GM21360 (cell line): ENCODE data around the gene TGM4.

Experiments used
- ATAC-seq: cut with Tn5 transposase; IDR thresholded peaks from one replicate; pipeline ENCODE4 v1.9.1; 2021; ENCODE audit warnings: mild to moderate bottlenecking, moderate library complexity; ENCODE audit not compliant: unreplicated experiment

The TGM4 gene

GRCh38 chr3:44877333-44877732, 2.9 kb downstream of the TGM4 start:
- no peak for ATAC-seq

- ATAC-seq, result no peak
Measured at GRCh38 chr3:44880284-44880683, 5.9 kb downstream of the TGM4 start.

- ATAC-seq, result no peak
Measured at GRCh38 chr3:44883213-44883955, 9.0 kb downstream of the TGM4 start.

GRCh38 chr3:44883999-44884431, 9.6 kb downstream of the TGM4 start:
- no peak for ATAC-seq

GRCh38 chr3:44885618-44886017, 11.2 kb downstream of the TGM4 start:
- no peak for ATAC-seq

GRCh38 chr3:44886561-44886960, 12.2 kb downstream of the TGM4 start:
- ATAC-seq, result no peak

- ATAC-seq, result no peak
Measured at GRCh38 chr3:44887101-44887500, 12.7 kb downstream of the TGM4 start.

- no peak for ATAC-seq
Measured at GRCh38 chr3:44890258-44890657, 15.8 kb downstream of the TGM4 start.

GRCh38 chr3:44890852-44891251, 16.4 kb downstream of the TGM4 start:
- no peak for ATAC-seq

GRCh38 chr3:44892689-44893088, 18.3 kb downstream of the TGM4 start:
- no peak for ATAC-seq

GRCh38 chr3:44893097-44893496, 18.7 kb downstream of the TGM4 start:
- ATAC-seq, result no peak

- no peak for ATAC-seq
Measured at GRCh38 chr3:44894485-44894884, 20.1 kb downstream of the TGM4 start.

GRCh38 chr3:44896440-44896839, 22.0 kb downstream of the TGM4 start:
- no peak for ATAC-seq

GRCh38 chr3:44899683-44900367, 25.4 kb downstream of the TGM4 start:
- no peak for ATAC-seq

GRCh38 chr3:44902628-44903027, 28.2 kb downstream of the TGM4 start:
- no peak for ATAC-seq

GRCh38 chr3:44903314-44903713, 28.9 kb downstream of the TGM4 start:
- no peak for ATAC-seq

GRCh38 chr3:44903751-44904150, 29.3 kb downstream of the TGM4 start:
- ATAC-seq, result no peak

GRCh38 chr3:44905446-44906157, 31.2 kb downstream of the TGM4 start:
- no peak for ATAC-seq

- ATAC-seq, result no peak
Measured at GRCh38 chr3:44906997-44907396, 32.6 kb downstream of the TGM4 start.

- no peak for ATAC-seq
Measured at GRCh38 chr3:44907612-44908011, 33.2 kb downstream of the TGM4 start.

- no peak for ATAC-seq
Measured at GRCh38 chr3:44909063-44909462, 34.7 kb downstream of the TGM4 start.

- no peak for ATAC-seq
Measured at GRCh38 chr3:44910693-44911092, 36.3 kb downstream of the TGM4 start.
